GM21528 (cell line): ENCODE data around the gene HDAC1.
A peak's percentile ranks its signal among the peaks of the same experiment; 100 is the strongest.
"Not testable (repeated sequence)": the region's sequence is repeated elsewhere in the genome, so short reads cannot be mapped to it uniquely, and the experiment has no call there.

Experiments
- ATAC-seq: cut with Tn5 transposase; IDR thresholded peaks from one replicate; pipeline ENCODE4 v1.9.1; 2021; ENCODE audit warnings: mild to moderate bottlenecking, moderate library complexity; ENCODE audit not compliant: unreplicated experiment, low FRiP score

The HDAC1 gene

GRCh38 chr1:32341971-32342370 lies 50.1 kb downstream of the HDAC1 start:
- ATAC-seq = no peak

GRCh38 chr1:32342704-32343103 lies 50.8 kb downstream of the HDAC1 start:
- ATAC-seq = no peak

- ATAC-seq = no peak
These were observed 53.5 kb downstream of the HDAC1 start for GRCh38 chr1:32345289-32345827.

GRCh38 chr1:32346532-32347157 lies 54.8 kb downstream of the HDAC1 start:
- no peak for ATAC-seq

- no peak for ATAC-seq
These were observed 57.4 kb downstream of the HDAC1 start for GRCh38 chr1:32349211-32349708.

- ATAC-seq = peak; percentile 40
These were observed 59.0 kb downstream of the HDAC1 start for GRCh38 chr1:32350785-32351398.

GRCh38 chr1:32351399-32352238 lies 59.7 kb downstream of the HDAC1 start:
- ATAC-seq = peak; percentile 72

- ATAC-seq = no peak
These were observed 60.4 kb downstream of the HDAC1 start for GRCh38 chr1:32352239-32352745.

GRCh38 chr1:32352831-32353383 lies 61.0 kb downstream of the HDAC1 start:
- no peak for ATAC-seq

- no peak for ATAC-seq
These were observed 61.5 kb downstream of the HDAC1 start for GRCh38 chr1:32353431-32353830.

- no peak for ATAC-seq
These were observed 62.1 kb downstream of the HDAC1 start for GRCh38 chr1:32353886-32354570.

- ATAC-seq = not testable (repeated sequence)
These were observed 63.9 kb downstream of the HDAC1 start for GRCh38 chr1:32355778-32356177.

- no peak for ATAC-seq
These were observed 64.6 kb downstream of the HDAC1 start for GRCh38 chr1:32356478-32356877.

GRCh38 chr1:32357614-32358013 lies 65.7 kb downstream of the HDAC1 start:
- ATAC-seq = no peak

GRCh38 chr1:32358435-32358834 lies 66.6 kb downstream of the HDAC1 start:
- no peak for ATAC-seq

GRCh38 chr1:32361308-32361673 lies 69.4 kb downstream of the HDAC1 start:
- no peak for ATAC-seq

GRCh38 chr1:32361674-32362473 lies 70.0 kb downstream of the HDAC1 start:
- no peak for ATAC-seq

GRCh38 chr1:32362474-32363313 lies 70.8 kb downstream of the HDAC1 start, which contains the start of the genes FAM229A and TSSK3:
FAM229A (minus strand) TSS chr1:32362485; CDS start chr1:32362091, 394 bp downstream.
TSSK3 (plus strand) TSS chr1:32362539; CDS start chr1:32362702, 163 bp downstream.
- no peak for ATAC-seq
